Camera-type eye (tissue), 1 donor: ENCODE data around the gene UROD. TPM values are rescaled to one million over a fixed set of nuclear protein-coding genes. Genes with fewer than 3 reads are reported as not detected.

Experiments used
- total RNA-seq: library from RNA; depleted of rRNA; stranded (reverse); fragments of >200 nt; gene quantifications from one replicate; pipeline ENCODE4 v1.2.3, GENCODE V29; 2014

Gene UROD
- 56.0 TPM for total RNA-seq

GRCh38 chr1:45011837-45012638, at the start of gene UROD:
UROD (plus strand) TSS chr1:45012254; CDS start chr1:45012266, 12 bp downstream.

DNA sequence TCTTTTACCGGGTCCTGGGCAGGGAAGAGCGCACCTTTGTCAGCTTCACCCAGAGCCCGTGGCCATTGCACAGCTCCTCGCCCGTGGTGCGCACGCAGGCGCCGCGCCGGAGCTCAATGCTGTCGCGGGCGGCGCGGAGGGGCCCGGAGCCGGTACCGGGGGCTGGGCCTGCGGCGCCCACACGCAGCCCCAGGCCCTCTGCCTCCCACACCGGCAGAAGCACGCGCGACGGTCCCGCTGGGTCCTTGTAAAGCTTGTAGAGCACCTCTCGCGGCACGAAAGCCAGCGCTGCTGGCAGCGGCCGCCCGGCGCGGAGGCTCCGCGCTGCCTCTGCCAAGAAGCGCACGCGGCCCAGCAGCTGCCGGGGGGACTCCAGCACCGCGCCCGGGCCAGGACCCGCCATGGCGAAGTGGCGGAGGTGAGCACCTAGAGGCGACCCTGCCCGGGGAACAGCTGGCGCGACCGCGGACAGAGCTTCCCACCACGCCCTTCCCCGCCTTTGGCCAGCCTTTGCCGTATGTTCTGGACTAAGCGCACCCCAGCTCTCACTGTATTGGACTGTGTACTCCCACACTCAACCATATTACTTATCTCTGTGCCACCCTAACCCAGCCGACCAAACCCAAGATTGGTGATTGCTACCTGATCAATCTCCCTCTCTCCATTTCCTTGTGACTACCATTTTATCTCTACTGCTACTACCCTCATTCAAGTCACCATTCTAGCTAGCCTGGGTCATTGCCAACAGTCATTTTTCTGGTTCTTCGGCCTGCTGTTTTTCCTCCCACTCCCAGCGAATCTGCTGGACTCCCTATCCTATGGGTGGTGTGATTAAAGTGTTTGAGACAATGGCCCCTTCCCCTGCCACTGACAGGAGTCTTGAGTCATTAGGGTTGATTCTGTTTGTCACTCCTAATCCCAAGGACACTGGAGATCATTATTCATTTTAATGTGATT, 921 bp upstream of the UROD start, which contains the start of gene HECTD3:
Gene HECTD3, minus strand, starts transcription at position 470 of the 957 bp plus-strand sequence. Its CDS starts 67 bp downstream, at position 403.

Other genes starting within 250 kb of the UROD start
- 1,866 TPM for gene RPS8, start 236.7 kb upstream of the UROD start, total RNA-seq
- not detected for gene BEST4, start 224.1 kb upstream of the UROD start, total RNA-seq
- gene PLK3, start 211.9 kb upstream of the UROD start, total RNA-seq = 8.0 TPM
- not detected for gene DYNLT4, start 204.9 kb upstream of the UROD start, total RNA-seq
- gene BTBD19, start 203.7 kb upstream of the UROD start, total RNA-seq = 5.7 TPM
- 4.6 TPM for gene PTCH2, start 169.0 kb upstream of the UROD start, total RNA-seq
- gene EIF2B3, start 25.7 kb upstream of the UROD start, total RNA-seq = 46.6 TPM
- gene HECTD3, start 930 bp upstream of the UROD start, total RNA-seq = 28.5 TPM
- gene ZSWIM5, start 194.4 kb downstream of the UROD start, total RNA-seq = 23.0 TPM